Activated CD8-positive, alpha-beta memory T cell treated with anti-CD3 and anti-CD28 coated beads, Interleukin-2, amount 50 U/mL, for 24 hours (primary cell): ENCODE results near the gene RUBCN.
"Not testable (repeated sequence)": the region's sequence is repeated elsewhere in the genome, so short reads cannot be mapped to it uniquely, and the experiment has no call there.

ENCODE experiments used
- DNase-seq: peaks from one replicate; pipeline ENCODE4 v3.0.0-alpha.2; 2020; ENCODE audit errors: extremely low read depth

The RUBCN gene

DNA sequence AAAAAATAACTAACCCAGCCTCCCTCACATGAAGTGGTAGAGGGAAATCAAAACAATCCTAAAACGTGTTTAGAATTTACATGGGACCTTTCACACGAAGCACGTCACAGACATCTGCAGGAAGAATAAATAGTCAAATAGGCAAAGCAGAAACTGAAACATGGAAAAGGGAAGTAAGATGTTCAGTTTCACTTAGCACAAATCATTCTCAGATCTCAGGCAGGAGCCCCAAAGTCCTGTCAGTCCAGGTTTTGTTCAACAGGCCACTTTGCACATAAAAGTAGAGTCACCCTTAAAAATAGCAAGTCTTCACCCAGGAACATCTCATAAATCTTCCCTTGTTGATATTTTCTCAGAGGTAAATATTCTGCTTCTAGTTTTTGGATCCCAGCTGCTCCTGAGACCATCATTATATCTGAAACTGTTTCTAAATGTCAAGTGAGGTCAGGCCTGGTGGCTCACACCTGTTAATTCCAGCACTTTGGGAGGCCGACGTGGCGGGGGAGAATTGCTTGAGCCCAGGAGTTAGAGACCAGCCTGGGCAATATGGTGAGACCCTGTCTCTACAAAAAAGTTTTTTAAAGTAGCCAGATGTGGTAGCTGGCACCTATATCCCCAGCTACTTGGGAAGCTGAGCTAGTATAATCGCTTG lies 1.9 kb downstream of the RUBCN start:
- no peak for DNase-seq

DNA sequence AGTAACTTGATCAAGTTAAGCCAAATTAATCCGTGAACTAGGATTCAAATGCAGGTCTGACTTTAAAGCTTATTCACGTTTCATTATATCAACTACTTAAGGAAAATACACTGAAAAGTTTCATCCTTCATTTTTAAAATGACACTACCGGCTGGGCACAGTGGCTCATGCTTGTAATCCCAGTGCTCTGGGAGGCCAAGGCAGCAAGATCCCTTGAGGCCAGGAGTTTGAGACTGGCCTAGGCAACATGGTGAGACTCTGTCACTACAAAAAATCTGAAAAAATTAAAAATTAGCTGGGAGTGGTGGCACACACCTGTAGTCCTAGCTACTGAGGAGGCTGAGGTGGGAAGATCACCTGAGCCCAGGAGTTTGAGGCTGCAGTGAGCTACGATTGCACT lies 3.7 kb downstream of the RUBCN start:
- no peak for DNase-seq

DNA sequence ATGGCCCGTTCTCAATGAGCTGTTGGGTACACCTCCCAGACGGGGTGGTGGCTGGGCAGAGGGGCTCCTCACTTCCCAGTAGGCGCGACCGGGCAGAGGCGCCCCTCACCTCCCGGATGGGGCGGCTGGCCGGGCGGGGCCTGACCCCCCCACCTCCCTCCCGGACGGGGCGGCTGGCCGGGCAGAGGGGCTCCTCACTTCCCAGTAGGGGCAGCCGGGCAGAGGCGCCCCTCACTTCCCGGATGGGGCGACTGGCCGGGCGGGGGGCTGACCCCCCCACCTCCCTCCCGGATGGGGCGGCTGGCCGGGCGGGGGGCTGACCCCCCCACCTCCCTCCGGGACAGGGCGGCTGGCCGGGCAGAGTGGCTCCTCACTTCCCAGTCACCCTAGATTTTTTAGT lies 5.2 kb downstream of the RUBCN start:
- DNase-seq = not testable (repeated sequence)

- DNase-seq = not testable (repeated sequence)
Measured at GRCh38 chr3:197730770-197731169, 5.9 kb downstream of the RUBCN start.

- DNase-seq = no peak
Measured at GRCh38 chr3:197730200-197730599, 6.5 kb downstream of the RUBCN start.

DNA sequence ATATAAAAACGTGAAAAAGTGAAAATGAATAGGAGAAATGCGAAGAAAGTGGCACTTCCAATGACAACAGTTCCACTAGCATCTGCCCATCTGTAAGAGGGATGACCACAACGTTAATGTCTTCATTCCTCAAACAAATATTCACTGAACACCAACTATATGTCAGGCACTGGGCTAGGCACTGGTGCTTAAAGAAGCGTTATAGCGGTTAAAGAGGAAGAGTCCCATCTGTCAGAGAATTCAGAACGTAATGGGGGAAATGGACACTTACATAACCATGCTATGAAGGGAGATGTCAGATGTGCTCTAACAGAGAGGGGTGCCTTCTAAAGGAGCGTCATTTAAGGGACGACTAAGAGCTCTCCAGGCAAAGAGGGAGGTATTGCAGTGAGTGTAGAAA lies 8.2 kb downstream of the RUBCN start:
- DNase-seq = no peak

DNA sequence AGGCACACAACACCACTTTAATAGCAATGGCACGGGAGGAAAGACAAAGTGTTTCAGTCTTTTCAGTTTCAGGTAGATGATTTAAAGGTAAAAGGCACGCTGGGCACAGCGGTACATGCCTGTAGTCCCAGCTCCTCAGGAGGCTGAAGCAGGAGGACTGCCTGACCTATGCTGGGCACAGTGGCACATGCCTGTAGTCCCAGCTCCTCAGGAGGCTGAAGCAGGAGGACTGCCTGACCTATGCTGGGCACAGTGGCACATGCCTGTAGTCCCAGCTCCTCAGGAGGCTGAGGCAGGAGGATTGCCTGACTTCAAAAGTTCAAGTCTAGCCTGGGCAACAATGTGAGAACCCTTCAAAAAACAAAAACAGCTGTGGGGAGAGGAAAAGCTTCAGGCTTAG lies 8.8 kb downstream of the RUBCN start:
- not testable (repeated sequence) for DNase-seq

- DNase-seq = no peak
Measured at GRCh38 chr3:197722734-197723133, 14.0 kb downstream of the RUBCN start.

DNA sequence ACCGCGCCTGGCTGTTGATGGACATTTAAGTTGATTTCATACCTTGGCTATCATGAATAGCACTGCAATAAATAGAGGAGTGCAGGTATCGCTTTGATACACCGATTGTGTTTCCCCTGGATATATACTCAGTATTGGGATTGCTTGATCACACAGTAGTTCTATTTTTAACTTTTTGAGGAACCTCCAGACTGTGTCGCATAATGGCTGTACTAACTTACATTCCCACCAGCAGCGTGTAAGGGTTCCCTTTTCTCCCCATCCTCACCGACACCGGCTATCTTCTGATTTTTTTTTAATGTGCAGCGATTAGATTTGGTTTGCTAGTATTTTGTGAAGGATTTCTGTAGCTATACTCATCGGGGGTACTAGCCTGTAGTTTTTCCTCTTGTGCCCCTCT lies 16.0 kb downstream of the RUBCN start:
- no peak for DNase-seq

DNA sequence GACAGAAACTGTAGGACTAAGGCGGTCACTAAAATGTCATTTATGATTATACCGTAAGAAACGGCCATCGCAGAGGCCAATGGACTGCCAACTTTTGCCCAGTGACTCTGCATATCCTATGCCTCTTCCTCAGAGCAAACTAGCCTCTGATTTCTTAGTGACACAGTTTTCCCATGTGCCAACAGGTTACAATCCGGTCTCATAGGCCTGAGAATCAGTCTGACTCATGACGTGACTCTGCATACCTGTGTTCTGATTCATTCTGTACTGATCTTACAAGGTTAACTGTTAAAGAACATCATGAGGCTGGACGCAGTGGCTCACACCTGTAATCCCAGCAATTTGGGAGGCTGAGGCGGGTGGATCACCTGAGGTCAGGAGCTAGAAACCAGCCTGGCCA lies 17.8 kb downstream of the RUBCN start:
- no peak for DNase-seq

GRCh38 chr3:197714251-197714650 lies 22.5 kb downstream of the RUBCN start:
- no peak for DNase-seq

DNA sequence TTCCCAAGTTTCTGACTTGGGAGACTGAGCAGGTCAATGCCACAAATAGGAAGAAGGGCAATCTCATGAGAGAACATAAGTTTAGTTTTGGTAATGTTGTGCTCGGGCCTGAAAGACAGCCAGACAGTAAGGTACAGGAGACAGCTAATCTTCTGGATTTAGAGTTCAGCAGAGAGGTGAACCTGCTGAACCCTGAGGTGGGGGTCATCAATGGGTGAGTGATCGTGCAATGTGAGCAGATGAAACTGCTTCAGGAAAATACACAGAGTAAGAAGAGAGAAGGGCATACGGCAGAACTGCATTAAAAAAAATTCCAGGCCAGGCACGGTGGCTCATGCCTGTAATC lies 23.3 kb downstream of the RUBCN start:
- no peak for DNase-seq

DNA sequence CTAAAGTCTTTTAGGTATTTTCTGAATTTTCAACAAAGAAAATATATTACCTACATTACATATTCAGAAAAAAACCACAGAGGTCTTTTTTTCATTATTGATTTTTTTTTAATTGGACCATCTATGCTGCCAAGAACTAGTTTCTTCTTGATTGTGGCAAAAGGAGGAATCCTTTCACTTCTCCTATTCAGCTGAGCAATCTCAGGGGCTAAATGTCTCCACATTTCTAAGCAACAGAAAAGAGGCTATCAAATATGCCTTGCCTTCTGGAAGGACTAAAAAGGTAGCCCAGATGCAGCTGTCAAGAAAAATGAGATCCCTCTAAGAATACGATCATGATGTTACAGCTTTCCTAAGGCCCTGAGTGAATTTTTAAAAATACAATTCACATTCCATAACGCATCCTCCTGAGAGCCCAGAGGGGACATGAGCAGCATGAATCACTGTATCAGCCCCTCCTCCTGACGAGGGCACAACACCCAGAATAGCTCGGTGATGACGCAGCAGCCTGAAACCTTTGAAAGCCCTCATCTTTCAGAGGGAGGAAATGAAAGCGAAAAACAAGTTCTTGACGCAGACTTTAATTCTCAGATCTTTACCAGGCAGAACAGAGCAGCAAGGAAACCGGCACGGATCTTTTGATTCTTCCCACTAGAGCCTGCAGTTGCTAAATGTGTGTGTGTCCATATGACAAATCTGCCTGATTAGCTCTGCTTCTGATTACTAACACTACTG lies 24.6 kb downstream of the RUBCN start:
- peak; percentile 71 for DNase-seq

GRCh38 chr3:197710965-197711364 lies 25.7 kb downstream of the RUBCN start:
- not testable (repeated sequence) for DNase-seq

DNA sequence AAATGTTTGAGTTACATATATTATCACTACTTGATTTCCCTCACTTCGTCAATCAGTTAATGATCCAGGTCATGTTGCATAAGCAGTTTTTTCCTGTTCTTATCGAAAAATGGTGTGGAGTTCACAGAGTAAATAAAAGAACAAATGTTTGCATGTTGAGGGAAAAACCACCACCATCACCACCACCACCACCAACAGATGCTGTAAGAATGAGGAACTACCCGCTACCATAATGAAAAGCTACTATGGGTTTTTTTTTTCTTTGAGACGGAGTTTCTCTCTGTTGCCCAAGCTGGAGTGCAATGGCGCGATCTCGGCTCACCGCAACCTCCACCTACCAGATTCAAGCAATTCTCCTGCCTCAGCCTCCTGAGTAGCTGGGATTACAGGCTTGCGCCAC lies 27.6 kb downstream of the RUBCN start:
- no peak for DNase-seq

DNA sequence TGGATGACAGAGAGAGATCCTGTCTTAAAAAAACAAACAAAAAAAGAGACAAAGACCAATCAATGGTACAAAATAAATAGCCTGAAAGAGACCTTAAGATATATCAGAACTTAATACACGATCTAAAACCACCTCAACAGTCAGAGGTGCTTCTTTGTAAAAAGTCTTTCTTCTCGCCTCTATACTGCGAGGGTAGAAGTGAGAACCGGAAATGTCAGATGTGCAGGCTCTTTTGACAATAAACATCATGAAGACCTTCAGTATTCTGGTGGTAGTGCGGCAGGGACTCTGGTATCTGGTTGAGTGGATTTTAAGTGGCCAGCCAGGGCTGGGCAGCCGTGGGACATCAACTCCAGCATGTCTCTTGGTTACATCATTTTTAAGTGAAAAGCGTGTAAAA lies 30.0 kb downstream of the RUBCN start:
- DNase-seq = no peak

DNA sequence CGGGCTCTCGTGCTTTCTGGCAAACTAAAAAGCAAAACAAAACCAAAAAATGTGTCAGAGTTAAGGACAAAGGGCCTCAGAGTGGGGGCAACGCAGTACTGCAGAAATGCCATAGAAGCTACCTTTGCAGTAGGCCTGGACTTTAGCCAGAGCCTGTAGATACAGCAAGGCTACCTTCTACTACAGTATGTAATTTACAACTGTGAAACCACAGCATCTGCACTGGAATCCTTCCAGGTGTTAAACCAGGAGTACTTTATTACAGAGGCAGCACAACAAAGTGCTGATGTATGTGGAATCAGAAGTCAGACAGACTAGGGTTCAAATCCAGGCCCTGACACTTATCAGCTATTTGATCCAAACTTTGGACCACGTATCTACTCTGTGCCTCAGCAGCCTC lies 34.9 kb downstream of the RUBCN start:
- no peak for DNase-seq

GRCh38 chr3:197700095-197700494 lies 36.6 kb downstream of the RUBCN start:
- DNase-seq = no peak

DNA sequence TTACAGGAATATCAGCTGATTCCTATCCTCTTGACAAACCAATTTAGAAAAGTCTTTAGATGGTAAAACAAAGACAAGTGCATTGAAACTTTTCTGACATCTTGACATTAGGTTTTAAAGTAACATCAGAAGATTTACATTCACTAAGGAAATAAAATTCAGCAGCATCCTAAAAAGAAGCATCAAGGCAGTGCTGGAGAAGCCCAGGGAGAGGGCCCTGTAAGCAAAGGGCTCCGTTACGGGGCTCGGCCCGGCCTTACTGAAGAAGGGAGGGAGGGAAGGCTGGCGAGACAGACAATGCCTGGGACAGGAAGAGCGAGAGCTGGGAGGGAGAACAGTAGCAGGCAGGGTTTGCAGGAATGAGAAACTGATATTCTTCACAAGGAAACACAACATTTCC lies 39.3 kb downstream of the RUBCN start:
- DNase-seq = no peak

GRCh38 chr3:197694251-197694650 lies 42.5 kb downstream of the RUBCN start:
- DNase-seq = no peak

DNA sequence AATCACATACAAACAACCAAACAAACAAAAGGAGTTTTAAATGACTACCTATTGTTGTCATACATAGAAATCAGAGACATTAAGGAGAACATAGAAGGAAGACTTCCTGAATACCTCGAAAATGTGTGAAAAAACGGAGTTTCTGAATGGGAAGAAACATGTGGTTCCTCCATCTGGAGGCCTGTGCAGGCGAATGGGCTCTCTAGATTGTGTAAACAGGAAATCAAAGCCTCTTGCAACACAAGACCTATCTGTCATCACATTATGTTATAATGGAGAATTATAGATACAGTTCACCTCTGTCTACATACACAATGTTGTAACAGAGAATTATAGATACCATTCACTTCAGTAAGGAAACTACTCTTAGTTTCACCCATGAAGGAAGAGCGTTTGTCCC lies 44.1 kb downstream of the RUBCN start:
- no peak for DNase-seq

DNA sequence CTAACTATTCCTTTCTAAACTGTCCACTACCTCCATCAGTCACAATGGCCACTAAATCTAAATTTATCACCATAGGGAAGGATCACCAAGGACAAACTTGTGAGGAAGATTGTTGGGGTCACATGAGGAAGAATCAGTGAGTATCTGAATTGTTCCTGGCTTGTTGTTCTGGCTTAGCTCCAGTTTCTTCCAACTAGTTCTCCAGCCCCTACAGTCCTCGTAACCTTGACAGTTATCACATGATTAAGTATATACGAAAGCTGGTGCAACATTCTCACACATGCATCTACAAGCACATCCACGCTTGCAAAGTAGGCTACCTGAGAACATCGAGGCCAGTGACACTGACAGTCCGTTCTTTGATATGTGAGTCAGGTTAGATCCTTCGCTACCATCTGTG lies 46.0 kb downstream of the RUBCN start:
- DNase-seq = no peak

DNA sequence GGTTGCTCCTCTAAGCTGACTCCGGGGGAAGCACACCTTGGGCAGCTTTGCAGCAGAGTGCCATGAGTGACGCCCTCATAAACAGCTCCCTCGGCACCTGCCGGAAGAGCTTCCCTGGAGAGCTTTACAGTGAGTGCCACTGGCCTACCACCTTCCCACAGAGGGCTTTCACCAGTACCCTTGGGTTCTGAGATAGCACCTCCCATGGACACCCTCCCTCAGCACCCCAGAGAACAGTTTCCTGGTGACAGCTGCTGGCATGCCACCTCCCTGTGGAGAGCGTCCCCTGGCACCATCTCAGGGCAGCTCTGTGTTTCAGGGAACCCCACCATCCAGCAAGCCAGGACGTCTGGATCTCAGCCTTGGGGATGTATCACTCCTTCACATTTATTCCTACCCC lies 49.1 kb downstream of the RUBCN start:
- no peak for DNase-seq

- no peak for DNase-seq
Measured at GRCh38 chr3:197686899-197687298, 49.8 kb downstream of the RUBCN start.
